Measurements from ENCODE around the gene ANKEF1.

DNA sequence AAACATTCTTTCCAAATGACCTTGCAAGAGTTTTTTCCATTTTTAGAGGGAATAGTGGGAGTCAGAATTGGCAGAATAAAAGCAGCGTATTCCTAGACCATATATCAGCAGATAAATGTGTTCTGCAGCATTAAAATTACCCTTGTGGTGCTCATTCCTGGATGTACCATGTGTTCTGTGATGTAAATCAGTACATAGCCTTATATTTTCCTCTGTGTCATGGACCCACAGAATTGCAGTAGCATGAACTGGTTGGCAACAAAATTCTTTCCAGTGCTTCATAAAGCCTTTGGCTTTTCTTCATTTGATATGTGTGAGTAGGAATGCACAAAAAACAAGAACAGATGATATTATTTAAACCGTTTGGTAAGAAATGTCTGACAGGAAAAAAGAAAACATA, 32.5 kb downstream of the ANKEF1 start:
- TF ChIP-seq CTCF (IDR thresholded peaks at IDR 0.05): no peak
- no peak for TF ChIP-seq POLR2A (IDR thresholded peaks at IDR 0.05)
